ENCODE data around the gene TERT.

TERT gene

GRCh38 chr5:1282131-1282992 lies 12.5 kb downstream of the TERT start:
- DNase-seq (ENCODE audit: low read depth): peak; percentile 56
- H3K4me3 ChIP-seq (ENCODE audit: low read length): no peak overlapping the region
- no peak for TF ChIP-seq CTCF (IDR thresholded peaks at IDR 0.05; ENCODE audit: insufficient read depth, low read depth, low read length, missing control alignments)

GRCh38 chr5:1281038-1281882 lies 13.6 kb downstream of the TERT start:
- TF ChIP-seq CTCF (IDR thresholded peaks at IDR 0.05; ENCODE audit: insufficient read depth, low read depth, low read length, missing control alignments): no peak
- no peak overlapping the region for H3K4me3 ChIP-seq (ENCODE audit: low read length)
- no peak for DNase-seq (ENCODE audit: low read depth)

- no peak for DNase-seq (ENCODE audit: low read depth)
- TF ChIP-seq CTCF (IDR thresholded peaks at IDR 0.05; ENCODE audit: insufficient read depth, low read depth, low read length, missing control alignments): no peak
Observed at GRCh38 chr5:1280177-1281037, 14.5 kb downstream of the TERT start.

GRCh38 chr5:1279443-1280151 lies 15.3 kb downstream of the TERT start:
- DNase-seq (ENCODE audit: low read depth): no peak
- H3K4me3 ChIP-seq (ENCODE audit: low read length): no peak overlapping the region
- no peak for TF ChIP-seq CTCF (IDR thresholded peaks at IDR 0.05; ENCODE audit: insufficient read depth, low read depth, low read length, missing control alignments)

More at GRCh38 chr5:1280177-1281037, 14.5 kb downstream of the TERT start:
- H3K4me3 ChIP-seq (ENCODE audit: low read length): no peak overlapping the region

GRCh38 chr5:1278656-1279442 lies 16.0 kb downstream of the TERT start:
- TF ChIP-seq CTCF (IDR thresholded peaks at IDR 0.05; ENCODE audit: insufficient read depth, low read depth, low read length, missing control alignments): no peak
- DNase-seq (ENCODE audit: low read depth): no peak
- H3K4me3 ChIP-seq (ENCODE audit: low read length): no peak overlapping the region
